Measurements from ENCODE around the gene POLR3K. TPM values are rescaled to one million over a fixed set of nuclear protein-coding genes. Genes with fewer than 3 reads are reported as not detected.

The POLR3K gene
- 12.7 TPM for total RNA-seq

DNA sequence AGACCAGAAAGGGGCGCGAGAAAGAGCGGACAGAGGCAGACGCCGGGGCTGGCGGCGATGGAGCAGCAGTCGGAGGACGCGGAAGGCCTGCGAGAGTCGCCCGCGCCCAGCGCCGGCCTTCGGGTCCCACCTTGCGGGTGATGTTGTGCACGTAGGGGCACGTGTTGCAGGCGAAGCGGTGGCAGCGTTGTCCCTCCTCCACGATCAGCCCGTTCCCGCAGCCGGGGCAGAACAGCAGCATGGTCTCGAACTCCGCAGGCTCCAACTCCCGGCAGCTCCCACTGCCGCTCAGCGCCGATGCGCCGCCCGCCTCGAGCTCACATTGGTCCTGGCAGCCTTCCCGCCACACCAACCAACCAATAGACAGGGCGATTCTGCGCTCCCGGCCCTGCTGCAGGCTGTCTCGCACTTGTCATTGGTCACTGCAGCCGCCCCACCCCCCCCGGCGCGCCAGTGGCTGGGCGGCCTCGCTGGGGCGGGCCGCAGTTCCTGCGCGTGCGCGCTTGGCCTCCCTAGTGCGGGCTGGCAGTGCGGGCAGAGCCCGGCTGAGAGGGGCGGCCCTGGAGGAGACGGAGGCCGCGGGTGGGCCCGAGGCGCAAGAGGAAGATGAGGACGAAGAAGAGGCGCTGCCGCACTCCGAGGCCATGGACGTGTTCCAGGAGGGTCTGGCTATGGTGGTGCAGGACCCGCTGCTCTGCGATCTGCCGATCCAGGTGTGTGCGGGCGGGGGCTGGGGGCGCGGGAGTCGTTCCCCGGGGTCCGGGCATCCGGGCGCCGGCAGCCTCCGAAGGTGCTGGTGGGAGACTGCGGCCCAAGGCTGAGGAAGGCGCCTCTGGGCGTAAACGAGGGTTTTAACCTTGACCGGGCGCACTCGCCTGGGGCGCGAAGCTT is at the start of gene POLR3K, which contains the start of gene SNRNP25:
Gene POLR3K (minus strand): TSS at position 263 of the 891 bp plus-strand sequence. CDS start 22 bp downstream, at position 241.
Gene SNRNP25 (plus strand): TSS at position 483 of the 891 bp plus-strand sequence. CDS start 189 bp downstream, at position 672.
- peak; percentile 99 for DNase-seq (ENCODE audit: low spot score)

DNA sequence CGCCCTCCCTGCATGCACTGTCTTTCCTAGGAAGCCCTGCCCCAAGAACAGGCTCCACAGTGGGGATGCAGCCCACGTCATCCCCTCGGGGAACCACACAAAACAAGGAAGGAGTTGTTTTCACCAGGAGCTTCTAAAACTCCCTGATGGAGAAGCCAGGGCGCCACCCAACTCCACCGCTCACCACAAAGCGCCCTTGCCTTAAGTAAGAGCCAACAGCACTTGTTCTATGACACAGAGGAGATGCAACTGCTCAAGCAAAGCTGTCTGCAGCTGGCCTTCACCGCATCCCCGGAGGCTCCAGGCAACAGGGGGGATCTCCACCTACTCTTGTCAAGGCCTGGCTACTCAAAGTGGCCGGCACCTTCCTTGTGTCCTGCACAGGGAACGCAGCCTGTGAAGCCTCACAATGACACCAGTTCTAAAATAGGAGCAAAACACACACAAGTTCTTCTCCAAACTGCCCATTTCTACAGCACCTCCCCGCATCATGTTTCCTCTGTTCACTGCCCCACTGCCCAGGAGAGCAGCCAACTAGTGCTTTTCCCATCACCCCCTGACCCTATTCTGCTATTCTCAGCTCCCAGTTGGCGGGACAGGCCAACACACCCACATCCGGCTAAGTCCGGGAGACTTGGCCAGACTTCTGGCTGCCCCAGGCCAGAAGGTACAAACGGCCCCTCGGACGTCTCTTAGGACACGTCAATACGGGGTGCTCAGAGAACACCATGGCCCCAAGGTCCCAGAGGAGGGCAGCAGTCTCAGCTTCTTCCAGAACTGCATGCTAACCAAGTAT is 48.9 kb upstream of the POLR3K start:
- no peak for DNase-seq (ENCODE audit: low spot score)

DNA sequence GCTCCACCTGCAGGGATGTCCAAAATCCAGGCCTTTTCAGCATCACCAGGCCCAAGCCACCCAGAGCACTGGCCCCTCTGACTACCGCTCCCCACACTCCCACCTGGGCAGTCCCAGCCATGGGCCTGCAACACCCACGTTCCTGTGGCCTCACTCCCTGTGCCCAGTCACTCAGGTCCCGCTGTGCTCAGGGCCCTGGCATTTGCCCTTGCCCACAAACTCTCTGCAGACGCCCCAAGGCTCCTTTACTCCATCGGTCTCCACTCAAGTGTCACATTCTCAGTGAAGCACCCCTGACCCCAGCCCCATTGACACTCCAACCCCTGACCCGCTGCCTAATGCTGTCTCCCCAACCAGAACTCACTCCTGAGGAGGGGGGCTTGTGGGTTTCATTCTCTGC is 48.2 kb upstream of the POLR3K start:
- DNase-seq (ENCODE audit: low spot score): no peak

DNA sequence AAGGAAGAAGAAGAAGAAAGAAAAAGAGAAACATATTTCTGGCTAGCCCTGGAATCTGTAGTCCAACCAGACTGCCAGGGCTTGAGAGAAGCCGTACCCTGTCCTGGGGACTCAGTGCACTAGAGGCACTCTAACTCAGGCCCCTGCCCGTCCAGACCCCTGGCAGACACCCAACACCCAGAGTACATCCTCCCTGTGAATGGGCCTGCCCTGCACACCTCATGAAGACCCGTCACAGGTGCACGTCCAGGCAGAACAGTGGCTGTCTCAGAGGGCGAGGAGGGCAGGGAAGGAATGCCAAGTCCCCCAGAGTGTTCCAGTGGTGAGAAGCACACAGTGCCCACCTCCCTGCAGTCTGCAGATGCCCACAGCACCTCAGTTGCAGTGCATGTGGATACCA is 47.6 kb upstream of the POLR3K start:
- DNase-seq (ENCODE audit: low spot score): no peak

DNA sequence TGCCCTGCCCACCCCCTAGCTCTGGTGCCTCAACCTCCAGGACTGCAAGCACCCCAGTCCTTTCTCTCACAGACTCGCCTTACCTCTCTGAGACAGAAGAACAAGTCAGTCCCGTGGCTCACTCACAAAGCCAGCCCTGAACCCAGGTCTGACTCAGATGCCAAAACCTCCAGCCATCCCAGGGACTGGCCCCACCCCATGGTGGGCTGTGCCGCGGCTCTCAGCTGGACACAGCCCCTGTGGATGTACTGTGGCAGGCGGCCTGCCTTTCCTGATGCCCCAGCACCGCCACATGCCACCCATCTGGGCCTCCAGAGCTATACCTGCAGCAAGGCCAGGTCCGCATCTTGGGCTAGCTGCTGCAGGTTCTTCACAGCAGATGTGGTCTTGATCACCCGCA is 44.4 kb upstream of the POLR3K start:
- no peak for DNase-seq (ENCODE audit: low spot score)

DNA sequence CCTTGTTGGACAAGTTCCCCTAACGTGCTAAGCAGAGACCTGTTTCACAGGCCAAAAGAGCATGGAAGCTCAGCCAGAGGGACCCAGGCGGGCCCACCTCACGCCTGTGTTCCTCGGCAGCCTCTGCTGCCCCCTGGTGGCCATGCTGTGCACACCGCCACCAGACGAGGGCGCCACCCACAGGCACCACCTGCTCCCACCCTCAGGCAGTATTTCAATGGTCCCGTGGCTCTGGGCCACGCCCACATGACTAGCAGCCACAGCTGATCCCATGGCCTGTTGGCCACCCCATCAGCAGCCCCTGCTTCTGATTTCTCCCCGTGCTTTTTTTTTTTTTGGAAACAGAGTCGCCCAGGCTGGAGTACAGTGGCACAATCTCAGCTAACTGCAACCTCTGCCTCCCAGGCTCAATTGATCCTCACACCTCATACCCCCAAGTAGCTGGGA is 43.5 kb upstream of the POLR3K start:
- DNase-seq (ENCODE audit: low spot score): peak; percentile 88

DNA sequence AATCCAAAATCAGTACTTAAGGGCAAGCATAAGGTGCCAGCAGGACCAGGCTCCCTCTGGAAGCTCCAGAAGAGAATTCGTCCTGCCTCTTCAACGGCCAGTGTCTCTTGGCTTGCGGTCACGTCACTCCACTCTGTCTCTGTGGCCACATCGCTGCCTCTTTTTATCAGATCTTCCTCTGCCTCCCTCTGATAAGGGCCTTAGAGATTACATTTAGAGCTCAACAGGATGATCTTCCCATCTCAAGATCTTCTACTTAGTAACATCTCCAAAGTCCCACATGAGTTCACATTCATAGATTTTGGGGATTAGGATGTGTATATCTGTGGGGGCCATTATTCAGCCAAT is 41.5 kb upstream of the POLR3K start:
- DNase-seq (ENCODE audit: low spot score): no peak

DNA sequence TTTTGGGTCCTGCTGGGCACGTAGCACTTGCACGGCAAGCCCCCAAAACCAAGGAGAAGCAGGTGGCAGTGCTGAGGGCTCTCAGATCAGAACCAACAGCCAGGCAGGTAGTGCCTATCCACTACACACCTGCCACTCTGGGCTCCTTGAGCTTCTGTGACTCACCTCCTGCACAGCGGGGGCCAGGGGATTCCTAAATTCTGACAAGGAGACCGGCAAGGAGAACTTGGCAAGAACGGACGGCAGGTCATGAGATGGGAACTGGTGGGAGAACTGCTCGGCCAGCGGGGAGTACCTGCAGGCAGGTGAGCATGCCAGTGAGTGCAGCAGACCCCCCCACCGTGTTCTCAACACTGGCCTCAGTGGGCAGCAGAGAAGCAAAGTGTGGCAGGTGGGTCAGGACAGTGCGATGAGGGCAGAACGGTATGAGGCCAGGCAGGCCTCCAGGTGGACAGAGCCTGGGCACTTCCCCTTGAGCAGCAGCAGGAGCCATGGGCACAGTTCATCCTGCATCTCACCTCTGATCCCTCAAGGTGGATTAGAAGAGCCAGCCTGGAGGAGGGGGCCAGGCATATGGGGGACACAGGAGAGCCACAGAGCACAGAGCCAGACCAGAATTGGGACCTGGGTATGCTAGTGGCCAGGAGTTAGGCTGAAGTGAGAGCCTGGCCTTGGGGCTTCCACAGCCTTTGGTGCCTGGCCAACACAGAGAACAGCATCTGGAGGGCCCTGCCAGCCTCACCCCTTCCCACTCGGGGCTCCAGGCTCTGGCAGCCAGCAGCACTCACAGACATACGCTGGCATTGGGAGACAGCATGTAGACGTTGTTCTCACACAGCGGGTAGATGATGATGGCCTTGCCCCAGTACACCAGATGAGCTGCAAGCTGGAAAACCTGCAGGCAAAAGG is 39.3 kb upstream of the POLR3K start:
- DNase-seq (ENCODE audit: low spot score): no peak

DNA sequence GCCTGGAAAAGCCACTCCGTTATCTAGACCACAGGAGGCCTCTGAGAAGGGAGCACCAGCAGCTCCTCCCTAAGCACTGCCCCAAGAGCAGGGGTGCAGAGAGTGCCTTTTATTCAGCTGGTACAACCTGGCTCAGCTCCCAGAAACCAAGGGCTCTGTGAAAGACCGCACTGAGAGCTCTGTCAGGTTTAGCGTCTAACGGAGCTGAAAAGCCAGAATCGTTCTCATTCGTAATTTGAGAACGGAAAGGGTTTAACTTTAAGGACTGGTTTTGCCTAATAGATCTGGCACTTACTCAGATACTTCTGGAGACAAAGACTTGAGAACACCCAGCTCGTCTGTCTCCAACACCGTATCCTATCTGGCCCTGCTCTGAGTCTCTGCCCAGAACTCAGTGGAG is 38.1 kb upstream of the POLR3K start:
- no peak for DNase-seq (ENCODE audit: low spot score)

DNA sequence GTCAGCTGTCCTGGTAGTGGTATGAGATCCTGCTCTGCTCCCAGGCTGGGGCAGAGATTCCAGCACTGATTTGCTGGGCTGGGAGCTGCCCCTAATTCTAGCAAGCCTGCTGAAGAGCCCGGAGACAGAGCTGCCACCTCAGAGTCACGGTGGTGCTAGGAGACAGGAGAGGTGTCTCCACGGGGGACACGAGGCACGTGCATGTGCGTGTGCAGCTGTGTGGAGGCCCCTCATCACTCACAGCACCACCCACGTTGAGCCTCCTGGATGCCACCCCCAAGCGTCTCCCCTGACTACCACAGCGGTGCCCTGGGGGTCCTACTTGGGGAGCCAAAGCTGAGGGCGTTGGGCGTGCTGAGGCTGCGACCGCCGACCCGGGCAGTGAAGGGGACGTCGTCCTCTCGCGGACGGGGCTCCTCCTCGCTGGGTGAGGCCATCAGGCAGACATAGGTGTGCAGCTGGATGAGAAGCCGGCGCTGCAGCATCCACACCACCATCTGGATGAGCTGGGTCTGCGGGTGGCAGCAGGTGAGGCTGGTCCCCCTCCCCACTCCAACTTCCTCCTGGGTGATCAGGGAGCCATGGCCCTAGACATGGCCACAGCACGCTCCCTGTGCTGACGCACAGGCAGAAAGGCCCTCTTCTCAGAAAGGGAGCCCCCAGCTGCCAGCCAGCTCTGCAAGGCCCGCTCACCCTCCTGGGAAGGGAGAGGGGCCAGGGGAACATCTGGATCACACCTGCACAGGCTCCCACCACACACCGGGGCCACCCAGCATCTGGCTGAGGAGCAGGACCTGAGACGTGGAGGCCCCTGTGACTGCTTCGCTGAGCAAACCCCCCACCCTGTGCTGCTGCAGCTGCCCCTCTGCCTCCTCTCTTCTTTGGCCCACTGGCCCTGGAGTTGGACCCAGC is 36.2 kb upstream of the POLR3K start:
- DNase-seq (ENCODE audit: low spot score): no peak

DNA sequence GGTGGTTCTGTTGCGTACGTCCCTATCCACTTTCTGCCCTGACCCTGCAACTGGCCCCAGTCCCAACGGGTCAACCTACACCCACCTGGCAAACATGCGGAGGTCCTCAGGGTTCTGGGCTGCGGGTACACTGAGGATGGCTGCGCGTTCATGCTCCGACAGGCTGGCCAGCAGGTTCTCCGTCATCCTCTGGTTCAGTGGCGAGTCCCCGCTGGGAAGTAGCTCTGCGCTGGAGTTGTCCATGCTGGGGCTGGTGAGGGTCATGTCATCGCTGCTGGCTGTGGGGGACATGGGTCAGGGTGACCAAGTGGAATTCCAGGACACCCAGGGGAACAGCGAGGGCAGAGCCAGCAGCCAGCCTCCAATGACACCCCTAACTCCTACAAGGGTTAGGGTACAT is 35.2 kb upstream of the POLR3K start:
- DNase-seq (ENCODE audit: low spot score): no peak

DNA sequence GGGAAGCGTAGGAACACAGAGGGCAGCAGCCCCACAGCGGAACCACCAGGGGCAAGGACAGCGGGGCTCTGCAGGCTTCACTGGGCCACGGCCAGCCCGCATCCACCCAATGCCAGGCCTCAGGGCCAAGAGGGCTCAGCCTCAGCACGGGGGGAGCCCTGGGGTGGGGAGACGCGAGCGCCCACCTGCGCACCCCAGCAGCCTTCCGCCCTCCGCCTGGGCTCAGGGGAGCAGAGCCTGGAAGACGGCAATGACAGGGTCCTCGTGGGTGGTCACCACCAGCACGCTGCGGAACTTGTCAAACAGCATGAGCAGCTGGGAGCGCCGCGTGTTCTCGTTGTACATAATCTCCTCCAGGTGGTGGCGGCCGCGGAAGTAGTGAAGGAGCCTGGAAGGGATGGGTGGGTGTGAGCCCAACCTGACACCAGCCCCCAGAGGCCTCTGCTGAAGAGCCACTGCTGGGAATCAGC is 33.1 kb upstream of the POLR3K start:
- no peak for DNase-seq (ENCODE audit: low spot score)

DNA sequence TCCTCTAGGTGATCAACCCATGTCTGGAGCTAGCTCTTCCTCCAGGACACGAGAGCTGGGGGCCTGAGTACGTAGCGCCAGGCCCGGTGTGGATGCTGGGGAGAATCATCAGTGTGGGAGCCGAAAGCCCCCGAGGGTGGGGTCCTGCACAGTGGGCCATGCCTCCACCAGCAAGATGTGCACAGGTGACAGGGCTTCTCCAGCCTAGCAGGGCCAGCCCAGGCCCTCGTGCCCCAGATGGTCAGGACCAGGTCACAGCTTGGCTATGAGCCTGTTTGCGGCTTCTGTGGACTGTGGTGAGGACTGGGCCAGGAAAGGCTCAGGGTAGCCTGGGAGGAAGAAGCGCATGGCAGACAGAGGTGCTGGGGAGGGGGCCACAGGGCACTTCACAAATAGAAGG is 32.5 kb upstream of the POLR3K start:
- DNase-seq (ENCODE audit: low spot score): no peak

DNA sequence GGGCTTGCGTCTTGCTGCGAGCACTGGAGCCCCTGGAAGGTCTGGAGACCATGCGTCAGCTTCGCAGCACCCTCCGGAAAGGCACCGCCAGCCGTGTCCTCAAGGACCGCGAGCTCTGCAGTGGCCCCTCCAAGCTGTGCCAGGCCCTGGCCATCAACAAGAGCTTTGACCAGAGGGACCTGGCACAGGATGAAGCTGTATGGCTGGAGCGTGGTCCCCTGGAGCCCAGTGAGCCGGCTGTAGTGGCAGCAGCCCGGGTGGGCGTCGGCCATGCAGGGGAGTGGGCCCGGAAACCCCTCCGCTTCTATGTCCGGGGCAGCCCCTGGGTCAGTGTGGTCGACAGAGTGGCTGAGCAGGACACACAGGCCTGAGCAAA is 32.0 kb upstream of the POLR3K start:
- no peak for DNase-seq (ENCODE audit: low spot score)

DNA sequence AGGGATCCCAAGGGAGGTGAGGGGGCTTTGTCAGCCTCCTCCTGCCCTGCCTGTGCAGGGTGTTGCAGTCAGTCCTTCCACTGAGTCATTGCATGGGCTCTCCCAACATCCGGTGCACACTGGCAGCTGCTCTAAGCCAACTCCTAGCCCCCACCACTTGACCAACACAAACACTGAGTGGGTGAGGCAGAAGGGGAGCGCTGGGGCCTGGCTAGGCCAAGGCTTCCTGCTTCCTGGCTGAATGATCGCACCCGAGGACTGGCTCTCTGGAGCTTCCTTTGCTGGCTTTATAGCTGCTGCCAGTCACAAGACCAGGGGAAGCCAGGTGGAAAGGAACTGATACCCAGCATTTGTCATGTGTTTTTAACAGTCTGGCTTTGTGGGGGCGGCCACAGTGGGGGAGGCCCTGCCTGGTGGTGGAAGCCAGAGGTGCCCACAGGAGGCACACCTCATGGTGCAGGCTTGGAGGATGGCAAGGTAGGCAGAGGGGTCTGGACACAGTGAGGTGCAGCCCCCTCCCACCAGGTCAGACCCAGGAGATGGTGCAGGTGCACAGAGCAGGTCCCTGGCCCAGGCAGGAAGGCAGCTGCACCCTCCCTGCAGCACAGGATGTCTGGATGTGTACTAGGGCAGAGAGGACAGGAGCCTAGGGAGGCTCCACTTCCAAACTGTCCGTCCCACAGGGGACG is 31.5 kb upstream of the POLR3K start:
- peak; percentile 41 for DNase-seq (ENCODE audit: low spot score)

DNA sequence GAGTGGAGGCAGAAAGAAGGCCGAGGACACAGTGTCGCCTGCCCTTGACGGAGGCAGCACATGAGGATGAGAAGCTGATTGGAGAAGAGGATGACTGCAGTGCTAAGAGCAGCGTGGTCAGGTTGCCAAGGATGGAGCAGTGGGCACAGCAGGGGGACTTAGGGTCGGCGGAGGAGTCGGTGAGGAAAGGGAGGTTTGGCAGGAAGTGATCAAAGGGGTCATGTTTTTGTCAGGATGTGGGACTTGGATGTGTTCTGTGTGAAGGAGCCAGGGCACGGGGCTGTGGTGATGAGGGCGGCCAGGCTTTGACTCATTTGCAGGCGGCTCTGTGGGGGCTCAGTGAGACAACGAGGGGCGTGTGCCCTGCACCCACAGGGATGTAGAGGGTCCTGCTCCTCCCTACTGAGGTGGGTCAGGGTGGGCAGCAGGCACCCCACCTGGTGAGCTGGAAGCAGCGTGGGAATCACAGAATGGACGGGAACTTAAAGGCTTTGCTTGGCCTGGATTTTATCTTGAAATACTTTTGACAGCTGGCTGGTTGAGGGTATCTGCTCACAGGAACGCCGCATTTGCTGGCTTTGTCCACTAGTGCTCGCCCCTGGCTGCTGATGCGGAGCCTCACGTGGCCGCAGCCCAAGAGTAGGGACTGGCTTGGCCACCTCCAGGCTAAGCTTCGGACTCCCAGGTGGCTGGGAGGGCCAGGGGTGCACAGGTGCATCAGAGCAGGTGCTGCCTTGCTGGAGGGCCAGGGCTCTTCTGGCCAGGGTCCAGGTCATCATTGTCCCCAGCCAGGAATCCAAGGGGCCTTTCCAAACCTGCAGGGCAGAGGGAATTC is 30.6 kb upstream of the POLR3K start:
- no peak for DNase-seq (ENCODE audit: low spot score)

DNA sequence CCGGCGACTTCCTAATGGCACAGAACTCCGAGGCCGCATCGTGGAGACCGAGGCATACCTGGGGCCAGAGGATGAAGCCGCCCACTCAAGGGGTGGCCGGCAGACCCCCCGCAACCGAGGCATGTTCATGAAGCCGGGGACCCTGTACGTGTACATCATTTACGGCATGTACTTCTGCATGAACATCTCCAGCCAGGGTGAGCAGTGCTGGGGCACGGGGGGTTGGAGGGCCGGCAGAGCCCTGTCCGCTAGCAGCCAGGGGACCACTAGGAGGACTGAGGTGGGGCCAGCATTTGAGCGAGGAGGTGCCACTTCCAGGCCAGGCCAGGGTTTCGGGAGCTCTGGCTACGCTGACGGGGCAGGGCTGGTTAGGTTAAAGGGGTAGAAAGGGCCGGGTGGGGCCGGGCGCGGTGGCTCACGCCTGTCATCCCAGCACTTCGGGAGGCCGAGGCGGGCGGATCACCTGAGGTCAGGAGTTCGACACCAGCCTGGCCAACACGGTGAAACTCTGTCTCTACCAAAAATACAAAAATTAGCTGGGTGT is 29.7 kb upstream of the POLR3K start:
- DNase-seq (ENCODE audit: low spot score): no peak

DNA sequence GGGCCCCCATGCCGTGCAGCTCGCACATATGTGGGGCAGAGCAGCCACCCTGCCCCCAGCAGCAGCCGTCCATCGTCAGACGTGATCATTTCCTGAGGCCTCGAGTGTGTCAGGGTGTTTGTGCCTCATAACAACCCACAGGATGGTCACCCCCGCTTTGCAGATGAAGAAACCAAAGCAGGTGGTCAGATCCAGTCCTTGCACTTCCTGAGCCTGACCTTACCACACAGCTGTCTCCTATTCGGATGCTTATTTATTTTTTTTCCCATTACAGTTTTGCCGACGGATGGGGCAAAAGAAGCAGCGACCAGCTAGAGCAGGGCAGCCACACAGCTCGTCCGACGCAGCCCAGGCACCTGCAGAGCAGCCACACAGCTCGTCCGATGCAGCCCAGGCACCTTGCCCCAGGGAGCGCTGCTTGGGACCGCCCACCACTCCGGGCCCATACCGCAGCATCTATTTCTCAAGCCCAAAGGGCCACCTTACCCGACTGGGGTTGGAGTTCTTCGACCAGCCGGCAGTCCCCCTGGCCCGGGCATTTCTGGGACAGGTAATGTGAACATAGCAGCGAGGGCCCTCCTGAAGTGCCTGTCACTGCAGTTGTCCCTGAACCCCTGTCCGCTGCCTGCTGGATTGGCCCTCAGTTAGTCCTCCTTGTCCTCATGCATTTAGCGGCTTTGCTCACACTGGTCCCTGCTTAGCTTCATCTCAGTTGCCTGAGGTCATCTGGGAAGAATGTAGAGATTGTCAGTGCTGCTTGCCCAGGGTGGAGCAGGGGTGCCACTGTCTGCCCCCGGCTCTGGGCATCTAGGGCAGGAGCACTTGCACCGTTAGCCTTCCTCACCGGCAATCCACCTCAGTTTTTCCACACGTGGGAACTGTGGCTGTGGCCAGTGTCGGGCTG is 26.0 kb upstream of the POLR3K start:
- no peak for DNase-seq (ENCODE audit: low spot score)
